IMR-90 (cell line): ENCODE results near the gene PLCL1.

Source experiments
- CTCF ChIP-seq: conservative IDR thresholded peaks from 2 replicates; pipeline ENCODE4 v1.5.1; 2012; ENCODE audit warnings: mild to moderate bottlenecking, low read depth, low read length, improper control_type of control experiment
- MXI1 ChIP-seq: IDR thresholded peaks from 2 replicates; pipeline ENCODE4 v1.6.1; 2012; ENCODE audit warnings: low read depth, mild to moderate bottlenecking, low read length, moderate library complexity, borderline replicate concordance
- TF ChIP-seq, protein P1 (sequence below): fragments of 150-350 bp; IDR thresholded peaks from 2 replicates; pipeline ENCODE4 v1.6.1; 2017; ENCODE audit warnings: mild to moderate bottlenecking, antibody characterized with exemption, low read length, low read depth

DNA sequence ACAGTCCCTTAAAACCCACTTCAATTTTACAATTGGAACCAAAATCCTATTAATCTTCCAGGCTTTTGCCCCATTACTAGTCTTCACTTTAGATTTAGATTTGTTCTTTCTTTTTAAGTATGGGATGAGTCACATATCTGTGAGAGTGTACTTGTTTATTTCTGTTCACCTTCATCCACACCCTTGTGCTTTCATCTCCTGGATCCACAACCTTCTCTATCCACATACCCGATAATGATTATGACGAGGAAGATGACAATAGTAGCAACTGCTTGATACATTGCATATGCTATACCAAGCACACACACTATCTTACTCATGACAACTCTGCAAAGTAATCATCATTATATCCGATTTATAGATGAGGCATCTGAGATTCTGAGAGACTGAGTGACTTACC lies 297.3 kb downstream of the PLCL1 start:
- no peak for TF ChIP-seq CTCF
- TF ChIP-seq MXI1: no peak
- TF ChIP-seq, protein P1, sequence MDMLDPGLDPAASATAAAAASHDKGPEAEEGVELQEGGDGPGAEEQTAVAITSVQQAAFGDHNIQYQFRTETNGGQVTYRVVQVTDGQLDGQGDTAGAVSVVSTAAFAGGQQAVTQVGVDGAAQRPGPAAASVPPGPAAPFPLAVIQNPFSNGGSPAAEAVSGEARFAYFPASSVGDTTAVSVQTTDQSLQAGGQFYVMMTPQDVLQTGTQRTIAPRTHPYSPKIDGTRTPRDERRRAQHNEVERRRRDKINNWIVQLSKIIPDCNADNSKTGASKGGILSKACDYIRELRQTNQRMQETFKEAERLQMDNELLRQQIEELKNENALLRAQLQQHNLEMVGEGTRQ: no peak
